ENCODE measurements around the gene RMDN3. TPM values are rescaled to one million over a fixed set of nuclear protein-coding genes. Genes with fewer than 3 reads are reported as not detected.
A peak's percentile ranks its signal among the peaks of the same experiment; 100 is the strongest.

Gene RMDN3
- total RNA-seq, 4 donors from 2014 or later = 29.2 to 39.8 (median 31.7) TPM

GRCh38 chr15:40782609-40783227 lies 27.7 kb upstream of the RMDN3 start:
- H3K4me3 ChIP-seq (replicated peaks in 1 of 3) = no peak overlapping the region
- TF ChIP-seq POLR2A (IDR thresholded peaks at IDR 0.05) = no peak
- peak in 5 of 6 experiments; percentile 22 to 78 (median 70) for TF ChIP-seq CTCF (IDR thresholded peaks at IDR 0.05)
- WGBS, 2 donors = 49 to 52% methylated on average over 8 of the region's 8 CpGs
- no peaks in the 10 kb centered on the region for H3K27me3 ChIP-seq
- intact Hi-C loops (cut with DNase I) = no loop called here
- no peaks in the 10 kb centered on the region for H3K9me3 ChIP-seq
- H3K27ac ChIP-seq = no peak overlapping the region
- peaks cover 22 to 25% of the 10 kb centered on the region in 2 donors for H3K4me1 ChIP-seq
- DNase-seq = peak; percentile 79 to 84
- peaks cover 8 to 14% of the 10 kb centered on the region in 2 donors for H3K36me3 ChIP-seq

- no peak overlapping the region for H3K27ac ChIP-seq
- no peak overlapping the region for H3K4me3 ChIP-seq (replicated peaks in 1 of 3)
- H3K4me1 ChIP-seq = no peaks in the 10 kb centered on the region
- H3K36me3 ChIP-seq = peaks cover 46 to 53% of the 10 kb centered on the region in 2 donors
- 79 to 85% methylated on average over 11 of the region's 11 CpGs for WGBS, 2 donors
- intact Hi-C loops (cut with DNase I) = loop anchor here (10.0 kb wide), 1 partner anchor 212 kb away; the partner anchor contains the start of genes CCDC32 and RPUSD2
- no peaks in the 10 kb centered on the region for H3K9me3 ChIP-seq
- DNase-seq = peak in 1 of 2 donors; percentile 21
- no peaks in the 10 kb centered on the region for H3K27me3 ChIP-seq
- TF ChIP-seq CTCF (IDR thresholded peaks at IDR 0.05) (no peak), POLR2A (IDR thresholded peaks at IDR 0.05) (no peak)
Observed at GRCh38 chr15:40776537-40777141, 21.6 kb upstream of the RMDN3 start.

GRCh38 chr15:40775740-40776536 lies 20.9 kb upstream of the RMDN3 start:
- H3K36me3 ChIP-seq = peaks cover 46 to 53% of the 10 kb centered on the region in 2 donors
- no peak for TF ChIP-seq POLR2A (IDR thresholded peaks at IDR 0.05)
- no peak for TF ChIP-seq CTCF (IDR thresholded peaks at IDR 0.05)
- DNase-seq = no peak
- no peaks in the 10 kb centered on the region for H3K9me3 ChIP-seq
- H3K27me3 ChIP-seq = no peaks in the 10 kb centered on the region
- no peak overlapping the region for H3K4me3 ChIP-seq (replicated peaks in 1 of 3)
- no peaks in the 10 kb centered on the region for H3K4me1 ChIP-seq
- 97 to 98% methylated on average over 12 to 14 of the region's 14 CpGs for WGBS, 2 donors
- intact Hi-C loops (cut with DNase I) = loop anchor here (10.0 kb wide), 1 partner anchor 211 kb away; the partner anchor contains the start of genes CCDC32 and RPUSD2
- H3K27ac ChIP-seq = no peak overlapping the region

- WGBS, 2 donors = 91 to 94% methylated on average over 10 of the region's 10 CpGs
- H3K36me3 ChIP-seq = peaks cover 46 to 53% of the 10 kb centered on the region in 2 donors
- no peaks in the 10 kb centered on the region for H3K27me3 ChIP-seq
- H3K27ac ChIP-seq = no peak overlapping the region
- intact Hi-C loops (cut with DNase I) = loop anchor here (10.0 kb wide), 1 partner anchor 210 kb away; the partner anchor contains the start of genes CCDC32 and RPUSD2
- H3K4me1 ChIP-seq = peaks cover 0 to 5% of the 10 kb centered on the region in 2 donors
- no peak for DNase-seq
- no peak overlapping the region for H3K4me3 ChIP-seq (replicated peaks in 1 of 3)
- TF ChIP-seq CTCF (IDR thresholded peaks at IDR 0.05) (no peak), POLR2A (IDR thresholded peaks at IDR 0.05) (no peak)
- no peaks in the 10 kb centered on the region for H3K9me3 ChIP-seq
Observed at GRCh38 chr15:40775007-40775406, 20.0 kb upstream of the RMDN3 start.
